Adipose tissue (tissue), 3 donors: Measurements from ENCODE around the gene UCHL5. TPM values are rescaled to one million over a fixed set of nuclear protein-coding genes. Genes with fewer than 3 reads are reported as not detected.
"Not testable (repeated sequence)": the region's sequence is repeated elsewhere in the genome, so short reads cannot be mapped to it uniquely, and the experiment has no call there.

ENCODE experiments used
- H3K27ac ChIP-seq: one replicate; pipeline ENCODE4 v1.5.1; 2013; ENCODE audit warnings: low read depth, low read length
- WGBS, 3 donors: extraction: QIAGEN DNeasy Blood & Tissue Kit; methylation state at CpG; one replicate each; pipeline ENCODE4 v1.1.7; 2013; 5-methylcytosine and 5-hydroxymethylcytosine counted together
- polyA plus RNA-seq, 3 donors: library from polyadenylated mRNA; stranded (reverse); fragments of 200-250 nt; gene quantifications; one replicate each; pipeline ENCODE4 v1.2.3, GENCODE V29; 2013
- donor health status: healthy with polysubstance abuse.
- donor health status: Bipolar disorder and iron deficiency.
- donor health status: healthy.

The UCHL5 gene
- polyA plus RNA-seq, 3 donors = 14.4 to 16.0 (median 15.0) TPM

DNA sequence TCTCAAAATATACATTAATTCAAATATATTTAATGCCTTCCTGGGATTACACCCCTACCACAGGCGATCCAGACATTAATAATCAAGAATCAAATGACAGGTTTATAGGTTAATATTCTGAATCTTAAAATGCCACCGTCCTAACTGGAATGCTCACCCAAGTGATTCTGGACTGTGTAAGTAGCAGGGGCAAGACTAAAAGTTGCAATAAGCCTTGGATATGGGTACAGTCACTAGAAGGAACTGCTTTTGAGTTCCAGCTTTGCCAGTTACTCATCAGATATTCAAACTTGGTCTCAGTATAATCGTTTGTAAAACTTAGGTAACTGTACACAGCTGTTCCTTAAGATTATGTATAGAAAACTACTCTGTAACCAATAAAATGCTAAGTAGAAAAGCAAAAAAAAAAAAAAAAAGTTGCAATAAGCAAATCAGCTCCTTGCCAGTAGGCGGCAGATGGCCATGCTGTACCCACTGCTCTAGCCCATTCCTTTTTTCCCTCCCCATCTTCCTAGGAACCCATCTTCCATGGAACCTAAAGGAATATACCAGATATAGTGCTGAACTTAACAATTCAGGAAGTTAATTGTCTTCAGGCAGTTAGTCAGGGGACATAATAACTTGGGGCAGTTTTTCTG, 10.7 kb upstream of the UCHL5 start:
- H3K27ac ChIP-seq = no peak overlapping the region
- WGBS, 3 donors = 76 to 89% (median 84%) methylated on average over 4 of the region's 4 CpGs

DNA sequence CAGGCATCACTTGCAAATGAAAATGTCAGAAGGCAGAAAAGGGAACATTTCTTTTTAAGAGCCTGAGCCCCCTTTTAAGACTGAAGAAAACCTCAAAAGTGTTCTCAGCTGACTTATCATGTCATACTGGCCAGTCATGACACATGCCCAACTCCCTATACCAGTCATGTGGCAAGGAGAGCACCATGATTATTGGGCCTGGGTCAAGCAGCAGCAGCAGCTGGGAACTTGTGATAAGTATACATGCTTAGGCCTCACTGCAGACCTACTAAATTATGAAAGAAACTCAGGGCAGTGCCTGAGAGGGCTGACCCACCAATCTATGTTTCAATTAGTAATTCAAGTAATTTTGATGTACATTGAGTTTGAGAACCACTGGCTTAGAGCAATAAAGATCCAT, 8.9 kb upstream of the UCHL5 start:
- no peak overlapping the region for H3K27ac ChIP-seq

DNA sequence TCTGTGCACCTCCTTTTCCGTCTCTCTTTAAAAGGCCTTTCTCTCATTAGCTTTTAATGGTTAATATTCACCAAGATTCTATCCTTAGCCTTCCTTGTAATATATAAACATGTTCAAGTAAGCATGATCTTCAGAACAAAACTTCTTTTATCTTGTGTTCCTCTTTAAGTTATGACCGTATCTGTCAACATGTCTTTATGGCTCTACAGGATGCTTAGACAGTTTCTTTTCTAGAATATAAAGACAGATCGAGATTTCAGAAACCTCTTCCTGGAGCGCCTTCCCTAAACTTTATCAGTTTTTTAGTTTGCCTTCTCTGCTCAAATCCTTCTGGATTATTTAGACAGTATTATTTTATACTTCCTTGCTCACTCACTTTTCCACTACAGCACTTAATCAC, 7.4 kb upstream of the UCHL5 start:
- H3K27ac ChIP-seq = no peak overlapping the region
- 89 to 93% (median 90%) methylated on average over 4 of the region's 4 CpGs for WGBS, 3 donors

DNA sequence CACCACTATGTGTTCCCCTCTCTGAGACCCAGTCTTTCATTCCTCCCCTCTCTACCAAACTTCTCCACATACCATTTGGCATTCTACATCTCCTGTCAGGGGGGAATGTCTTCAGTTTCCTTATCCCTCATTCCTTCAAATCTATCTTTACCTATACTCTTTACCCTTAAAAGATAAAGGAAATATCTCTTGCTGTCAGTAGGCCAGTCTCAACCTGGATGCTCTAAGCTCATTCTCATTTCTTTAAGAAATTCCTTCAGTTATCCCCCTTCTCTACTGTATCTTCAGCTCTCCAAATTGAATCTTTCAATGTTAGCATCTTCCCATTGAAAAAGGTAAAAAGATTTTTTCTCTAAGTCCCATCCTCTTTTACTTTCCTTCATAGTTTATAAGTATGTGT, 6.8 kb upstream of the UCHL5 start:
- H3K27ac ChIP-seq = no peak overlapping the region

DNA sequence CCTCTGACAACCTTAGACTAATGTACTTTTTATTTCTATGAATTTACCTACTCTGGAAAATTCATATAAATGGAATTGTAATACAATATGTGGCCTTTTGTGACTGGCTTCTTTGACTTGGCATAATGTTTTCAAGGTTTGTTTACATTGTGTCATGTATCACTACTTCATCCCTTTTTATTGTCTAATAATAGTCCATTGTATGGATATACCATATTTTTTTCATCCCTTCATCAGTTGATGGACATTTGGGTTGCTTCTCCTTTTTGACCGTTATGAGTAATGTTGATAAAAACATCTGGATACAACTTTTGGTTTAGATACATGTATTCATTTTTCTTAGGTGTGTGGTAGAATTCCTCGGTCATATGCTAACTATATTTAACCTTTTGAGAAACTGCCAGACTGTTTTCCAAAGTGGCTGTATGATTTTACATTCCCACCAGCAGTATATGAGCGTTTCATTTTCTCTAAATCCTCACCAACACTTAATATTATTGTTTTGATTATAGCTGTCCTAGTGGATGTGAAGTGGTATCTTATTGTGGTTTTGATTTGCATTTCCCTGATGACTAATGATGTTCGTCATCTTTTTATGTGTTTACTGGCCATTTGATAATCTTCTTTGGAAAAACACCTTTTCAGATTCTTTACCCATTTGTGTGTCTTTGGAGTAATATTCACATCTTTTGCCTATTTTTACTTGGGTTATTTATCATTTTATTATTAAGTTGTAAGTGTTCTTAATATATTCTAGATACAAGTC, 3.7 kb upstream of the UCHL5 start:
- no peak overlapping the region for H3K27ac ChIP-seq
- WGBS, 3 donors = 90 to 96% (median 92%) methylated on average over 4 of the region's 4 CpGs

DNA sequence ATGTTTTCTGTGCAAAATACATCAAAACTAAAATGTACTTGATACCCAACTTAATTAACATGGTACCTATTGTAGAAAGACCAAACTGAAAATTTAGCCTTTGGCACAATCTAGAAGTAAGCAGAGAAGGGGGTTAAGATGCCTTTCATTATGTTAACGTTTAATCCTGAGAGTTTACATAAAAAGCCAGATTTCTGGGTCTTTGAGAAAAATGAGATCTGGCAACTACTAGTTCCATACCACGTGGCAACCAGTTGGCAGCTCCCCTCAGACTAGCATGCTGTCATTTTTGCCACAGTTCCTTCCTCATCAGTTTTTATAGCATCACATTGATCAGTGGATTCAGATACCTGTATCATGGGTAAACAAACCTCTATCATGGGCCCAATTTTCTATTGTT, 1.8 kb upstream of the UCHL5 start:
- H3K27ac ChIP-seq = no peak overlapping the region
- 7 to 16% (median 16%) methylated on average over 2 of the region's 2 CpGs for WGBS, 3 donors

DNA sequence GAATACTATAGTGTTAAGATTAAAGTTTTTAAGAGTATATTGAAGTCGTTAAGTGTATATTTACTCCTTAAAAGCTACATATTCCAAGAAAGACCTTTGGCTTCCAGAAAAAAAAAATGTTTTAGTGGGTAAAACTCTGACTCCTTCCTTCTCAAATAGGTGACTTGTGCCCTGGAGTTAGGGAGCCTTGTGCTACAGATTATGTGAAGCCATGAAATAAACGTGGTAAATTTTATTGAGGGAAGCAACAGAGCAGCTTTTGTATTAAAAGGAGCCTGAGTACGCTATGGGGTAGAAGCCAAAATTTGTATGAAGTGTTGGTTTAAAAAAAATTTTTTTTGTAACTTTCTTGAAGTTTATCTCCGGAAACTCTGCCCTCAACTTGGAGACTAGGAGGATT, 1.2 kb upstream of the UCHL5 start:
- H3K27ac ChIP-seq = no peak overlapping the region
- WGBS, 3 donors = 6 to 19% (median 12%) methylated on average over 4 of the region's 4 CpGs

DNA sequence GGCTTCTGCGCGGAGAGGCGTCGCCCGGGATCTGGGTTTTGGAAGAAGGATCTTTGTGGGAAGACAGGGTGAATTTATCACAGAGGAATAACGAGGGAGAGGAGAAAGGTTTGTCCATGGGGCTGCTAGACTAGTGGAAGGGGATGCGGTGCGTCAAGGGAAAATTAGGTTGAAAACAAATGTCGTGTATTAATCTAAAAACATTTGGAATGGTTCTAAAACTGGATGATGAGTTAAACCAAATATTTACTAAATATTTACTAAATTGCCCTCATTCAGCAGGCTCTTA, 899 bp upstream of the UCHL5 start:
- WGBS, 3 donors = 0% methylated on average over 9 of the region's 9 CpGs

DNA sequence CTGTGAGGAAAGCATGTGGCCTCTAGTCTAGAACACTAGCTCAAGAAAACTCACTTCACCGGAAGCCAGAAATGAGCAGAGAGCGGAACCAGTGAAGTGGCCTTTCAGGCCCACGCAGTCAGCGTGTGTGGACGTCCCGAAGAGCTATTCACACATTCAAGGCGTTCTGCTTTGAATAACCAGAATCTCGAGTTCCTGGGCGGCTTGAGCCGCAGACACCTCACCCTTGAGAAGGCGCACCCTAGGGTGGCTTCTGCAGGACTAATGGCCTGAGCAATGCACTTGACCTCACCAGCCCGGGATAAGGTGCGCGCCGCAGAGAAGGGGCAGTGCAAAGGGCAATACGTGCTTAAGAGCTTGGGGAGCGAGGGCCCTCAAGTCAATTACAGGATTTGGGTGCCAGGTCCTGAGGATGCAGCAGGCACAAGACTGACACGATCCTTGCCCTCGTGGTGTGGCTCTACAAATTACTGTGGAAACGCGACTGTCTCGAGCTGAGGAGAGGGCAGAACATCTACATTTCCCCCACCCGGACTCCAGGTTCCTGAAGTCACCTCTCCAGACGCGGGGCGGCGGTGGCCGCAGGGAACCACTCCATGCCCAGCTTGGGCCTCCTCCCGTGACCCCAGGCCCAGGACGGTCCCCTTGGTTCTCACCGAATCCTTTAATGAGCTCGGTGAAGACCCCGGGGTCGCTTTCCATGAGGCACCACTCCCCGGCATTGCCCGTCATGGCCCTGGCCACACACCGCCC, 455 bp downstream of the UCHL5 start:
- H3K27ac ChIP-seq = peak overlapping the region; percentile 29
- WGBS, 3 donors = 1% methylated on average over 37 of the region's 37 CpGs

More for the DNA sequence above, 899 bp upstream of the UCHL5 start:
- H3K27ac ChIP-seq = peak overlapping the region; percentile 97

DNA sequence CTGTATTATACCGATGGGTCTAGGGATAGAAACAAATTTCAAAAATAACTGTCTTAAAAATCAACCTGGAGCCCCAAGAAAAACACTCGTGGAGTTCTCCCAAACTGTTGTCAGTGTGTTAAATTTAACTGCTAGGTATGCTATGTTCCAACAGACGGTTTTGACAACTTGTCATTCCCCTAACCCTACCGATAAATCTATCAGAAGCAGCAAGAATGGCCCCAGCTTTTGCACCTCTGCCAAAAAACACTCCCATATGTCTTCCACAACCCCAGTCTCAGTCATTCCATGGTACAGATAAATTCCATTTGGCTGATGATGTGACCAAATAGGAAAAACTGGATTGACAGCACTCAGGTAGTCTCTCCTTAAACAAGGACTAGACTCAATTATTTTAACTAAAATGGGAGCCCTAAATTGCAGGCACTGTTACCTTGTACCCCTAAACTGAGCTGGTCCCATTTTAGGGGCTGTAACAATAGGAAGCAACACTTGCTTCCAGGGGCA, 4.9 kb downstream of the UCHL5 start:
- WGBS, 3 donors = 60 to 93% (median 90%) methylated on average over 4 of the region's 4 CpGs

DNA sequence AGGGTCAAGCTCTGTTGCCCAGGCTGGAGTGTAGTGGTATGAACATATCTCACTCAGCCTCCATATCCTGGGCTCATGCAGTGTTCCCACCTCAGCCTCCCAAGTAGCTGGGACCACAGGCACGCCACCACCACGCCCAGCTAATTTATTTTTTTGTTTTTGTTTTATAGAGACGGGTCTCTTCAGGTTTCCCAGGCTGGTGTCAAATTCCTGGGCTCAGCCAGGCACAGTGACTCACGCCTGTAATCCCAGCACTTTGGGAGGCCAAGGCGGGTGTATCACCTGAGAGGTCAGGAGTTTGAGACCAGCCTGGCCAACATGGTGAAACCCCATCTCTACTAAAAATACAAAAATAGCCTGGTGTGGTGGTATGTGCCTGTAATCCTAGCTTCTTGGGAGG, 10.2 kb downstream of the UCHL5 start:
- not testable (repeated sequence) for H3K27ac ChIP-seq
- 94 to 97% (median 96%) methylated on average over 5 of the region's 5 CpGs for WGBS, 3 donors

More for the DNA sequence above, 4.9 kb downstream of the UCHL5 start:
- no peak overlapping the region for H3K27ac ChIP-seq

DNA sequence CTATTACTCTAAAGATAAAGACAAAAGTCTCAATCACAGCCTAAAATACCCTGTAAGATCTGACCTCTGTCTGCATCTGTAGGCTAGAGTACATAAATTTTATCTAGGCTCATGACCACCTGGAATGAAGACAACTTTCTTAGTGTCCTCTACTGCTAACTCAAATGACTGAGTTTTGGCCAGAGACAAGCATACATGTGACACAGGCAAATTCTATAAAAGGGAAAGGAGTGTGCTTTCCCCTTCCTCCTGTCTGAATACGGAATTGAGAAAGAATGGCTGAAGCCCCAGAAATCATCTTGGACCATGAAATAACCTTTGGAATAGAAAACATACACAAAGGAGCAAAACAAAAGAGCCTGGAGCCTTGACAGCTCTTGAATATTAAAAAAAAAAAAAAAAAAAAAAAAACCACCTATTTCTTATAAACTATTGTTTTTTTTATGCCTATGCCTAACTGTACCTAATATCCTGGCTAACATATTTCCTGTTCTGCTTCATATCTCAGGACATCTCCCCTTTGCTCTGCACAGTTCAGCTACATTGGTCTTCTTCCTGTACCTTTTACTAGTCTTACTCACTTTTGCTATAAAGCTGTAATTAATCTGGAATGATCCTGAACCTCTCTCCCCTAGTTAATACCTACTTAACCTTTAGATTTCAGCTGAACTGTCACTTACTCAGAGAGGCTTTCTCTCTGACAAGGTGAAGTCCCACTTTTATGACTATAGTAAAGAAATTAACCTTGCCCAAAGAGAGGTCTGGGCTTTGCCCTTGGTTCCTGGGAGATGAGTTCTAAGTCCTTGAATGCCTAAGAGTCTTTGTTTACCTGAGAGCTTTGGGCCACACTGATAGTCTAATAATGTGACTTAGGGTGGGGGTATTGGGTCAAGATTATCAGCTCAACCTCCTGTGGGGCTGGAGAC, 16.1 kb downstream of the UCHL5 start:
- H3K27ac ChIP-seq = no peak overlapping the region
- WGBS, 3 donors = 60 to 91% (median 88%) methylated on average over 1 of the region's 1 CpG

DNA sequence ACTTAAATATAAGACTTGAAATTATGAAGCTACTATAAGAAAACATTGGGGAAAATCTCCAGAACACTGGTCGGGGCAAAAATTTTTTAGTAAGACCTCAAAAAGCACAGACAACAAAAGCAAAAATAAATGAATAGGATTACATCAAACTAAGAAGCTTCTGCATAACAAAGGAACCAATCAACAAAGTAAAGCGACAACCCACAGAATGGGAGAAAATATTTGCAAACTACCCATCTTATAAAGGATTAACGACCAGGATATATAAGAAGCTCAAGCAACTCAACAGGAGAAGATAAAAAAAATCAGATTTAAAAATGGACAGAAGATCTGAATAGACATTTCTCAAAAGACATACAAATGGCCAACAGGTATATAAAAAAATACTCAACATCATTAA, 19.1 kb downstream of the UCHL5 start:
- 92 to 95% (median 93%) methylated on average over 3 of the region's 3 CpGs for WGBS, 3 donors
- H3K27ac ChIP-seq = no peak overlapping the region

DNA sequence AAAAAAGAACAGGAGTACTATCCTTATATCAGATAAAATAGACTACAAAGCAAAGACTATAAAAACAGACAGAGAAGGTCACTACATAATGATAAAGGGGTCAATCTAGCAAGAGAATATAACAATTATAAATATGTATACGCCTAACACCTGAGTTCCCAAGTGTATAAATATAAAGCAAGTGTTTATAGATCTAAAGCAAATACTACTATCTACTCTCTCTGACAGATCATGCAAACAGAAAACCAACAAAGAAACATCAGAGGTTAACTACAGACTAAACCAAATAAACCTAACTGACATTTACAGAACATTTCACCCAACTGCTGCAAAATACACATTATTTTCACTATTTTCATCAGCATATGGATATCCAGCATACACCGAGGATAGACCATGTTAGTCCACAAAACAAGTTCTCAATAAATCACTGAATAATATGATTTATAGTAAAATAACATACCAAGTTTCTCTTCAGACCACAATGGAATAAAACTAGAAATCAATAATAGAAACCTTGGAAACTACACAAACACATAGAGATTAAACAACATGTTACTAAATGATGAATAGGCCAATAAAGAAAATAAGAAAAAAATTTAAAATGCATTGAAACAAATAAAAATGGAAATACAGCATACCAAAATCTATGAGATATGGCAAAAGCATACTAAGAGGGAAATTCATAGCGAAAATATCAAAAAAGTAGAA, 22.7 kb downstream of the UCHL5 start:
- no peak overlapping the region for H3K27ac ChIP-seq
- 59 to 97% (median 96%) methylated on average over 3 of the region's 3 CpGs for WGBS, 3 donors

DNA sequence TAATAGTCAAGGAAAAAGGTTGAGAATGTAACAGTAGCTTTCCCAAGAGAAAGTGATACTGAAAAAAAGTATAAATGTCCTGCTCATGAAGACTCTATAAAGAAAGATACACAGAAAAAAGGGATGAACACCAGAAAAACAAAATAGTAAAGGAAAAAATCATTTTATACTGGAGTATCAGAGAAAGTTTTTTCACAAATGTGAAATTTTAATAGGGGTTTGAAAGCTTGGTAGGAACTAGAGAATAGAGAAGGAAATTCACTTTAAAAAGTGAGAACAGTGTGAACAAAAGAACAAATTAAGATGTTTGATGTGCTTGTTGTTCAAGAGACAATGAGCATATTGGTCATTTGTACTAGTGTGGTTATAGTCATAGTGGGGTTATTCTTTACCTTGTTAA, 25.6 kb downstream of the UCHL5 start:
- no peak overlapping the region for H3K27ac ChIP-seq

DNA sequence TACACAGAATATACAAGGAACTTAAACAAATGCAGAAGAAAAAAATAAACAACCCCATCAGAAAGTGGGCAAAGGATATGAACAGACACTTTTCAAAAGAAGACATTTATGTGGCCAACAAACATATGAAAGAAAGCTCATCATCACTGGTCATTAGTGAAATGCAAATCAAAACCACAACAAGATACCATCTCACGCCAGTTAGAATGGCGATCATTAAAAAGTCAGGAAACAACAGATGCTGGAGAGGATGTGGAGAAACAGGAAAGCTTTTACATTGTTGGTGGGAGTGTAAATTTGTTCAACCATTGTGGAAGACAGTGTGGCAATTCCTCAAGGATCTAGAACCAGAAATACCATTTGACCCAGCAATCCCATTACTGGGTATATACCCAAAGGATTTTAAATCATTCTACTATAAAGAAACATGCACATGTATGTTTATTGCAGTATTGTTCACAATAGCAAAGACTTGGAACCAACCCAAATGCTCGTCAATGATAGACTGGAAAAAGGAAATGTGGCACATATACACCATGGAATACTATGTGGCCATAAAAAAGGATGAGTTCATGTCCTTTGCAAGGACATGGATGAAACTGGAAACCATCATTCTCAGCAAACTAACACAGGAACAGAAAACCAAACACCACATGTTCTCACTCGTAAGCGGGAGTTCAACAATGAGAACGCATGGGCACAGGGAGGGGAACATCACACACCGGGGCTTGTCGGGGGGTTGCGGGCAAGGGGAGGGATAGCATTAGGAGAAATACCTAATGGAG, 26.3 kb downstream of the UCHL5 start:
- WGBS, 3 donors = 87 to 97% (median 87%) methylated on average over 9 of the region's 9 CpGs
- H3K27ac ChIP-seq = not testable (repeated sequence)

DNA sequence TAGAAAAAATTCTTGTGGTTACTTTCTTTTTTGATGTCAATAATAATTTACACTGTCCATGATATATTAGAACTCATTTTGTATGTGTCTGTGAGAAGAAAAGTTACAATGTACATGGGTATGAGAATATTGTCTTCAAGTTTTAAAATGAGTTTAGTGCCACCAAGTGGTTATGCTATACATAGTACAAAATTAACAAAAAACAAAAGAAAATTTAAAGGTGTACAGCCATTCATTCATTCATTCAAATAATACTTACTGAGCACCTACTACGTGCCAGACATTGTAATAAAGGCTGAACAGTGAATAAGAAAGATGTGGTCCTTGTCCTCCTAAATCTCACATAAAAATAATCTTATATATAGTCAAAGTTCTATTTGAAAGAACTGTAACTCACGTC, 27.7 kb downstream of the UCHL5 start:
- H3K27ac ChIP-seq = no peak overlapping the region
- WGBS, 3 donors = 79 to 93% (median 89%) methylated on average over 2 of the region's 2 CpGs
